GM19025 (cell line): ENCODE measurements around the gene UBA1.

ENCODE experiments used
- ATAC-seq: cut with Tn5 transposase; IDR thresholded peaks from one replicate; pipeline ENCODE4 v1.9.1; 2021; ENCODE audit warnings: mild to moderate bottlenecking, low read depth, moderate library complexity; ENCODE audit not compliant: unreplicated experiment

The UBA1 gene

DNA sequence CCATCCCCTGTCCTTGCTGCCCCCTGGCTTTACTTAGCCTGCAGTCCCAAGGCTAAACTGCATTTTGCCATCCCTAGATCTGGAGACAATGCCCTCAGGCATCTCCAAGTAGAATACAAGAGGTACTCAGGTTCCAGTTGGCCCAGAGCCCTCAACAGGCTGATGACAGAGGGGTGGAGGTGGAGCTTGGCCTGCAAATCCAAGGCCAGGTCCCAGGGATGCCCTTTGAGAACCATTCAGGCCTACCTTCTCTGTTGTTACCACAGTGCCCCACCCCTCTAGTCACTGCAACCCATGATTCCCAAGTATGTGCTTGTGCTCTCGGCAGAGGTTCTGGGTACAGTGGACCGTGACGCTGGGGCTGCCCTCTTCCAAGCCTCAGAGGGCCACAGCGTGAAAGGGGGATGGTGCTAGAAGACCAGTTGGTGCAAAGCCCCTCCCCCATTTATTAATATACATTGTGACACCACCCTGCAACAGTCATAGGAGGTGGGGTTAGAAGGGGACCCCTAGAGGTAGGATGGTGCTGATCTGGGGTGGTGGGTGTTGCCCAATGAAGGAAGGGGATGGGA is 6.4 kb upstream of the UBA1 start:
- no peak for ATAC-seq

DNA sequence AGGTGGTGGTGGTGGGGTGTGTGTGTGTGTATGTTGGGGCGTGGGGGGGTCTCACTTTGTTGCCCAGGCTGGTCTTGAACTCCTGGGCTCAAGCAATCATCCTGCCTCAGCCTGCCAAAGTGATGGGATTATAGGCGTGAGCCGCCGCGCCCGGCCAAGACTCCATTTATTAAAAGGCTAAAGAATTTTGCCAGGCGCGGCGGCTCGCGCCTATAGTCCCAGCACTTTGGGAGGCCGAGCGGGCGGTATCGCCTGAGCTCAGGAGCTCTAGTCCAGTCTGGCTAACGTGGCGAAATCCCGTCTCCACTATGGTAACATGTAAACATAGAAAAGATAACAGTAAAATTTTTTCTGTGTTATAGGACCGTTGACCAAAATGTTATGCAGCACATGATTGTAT is 3.7 kb upstream of the UBA1 start:
- ATAC-seq: no peak

DNA sequence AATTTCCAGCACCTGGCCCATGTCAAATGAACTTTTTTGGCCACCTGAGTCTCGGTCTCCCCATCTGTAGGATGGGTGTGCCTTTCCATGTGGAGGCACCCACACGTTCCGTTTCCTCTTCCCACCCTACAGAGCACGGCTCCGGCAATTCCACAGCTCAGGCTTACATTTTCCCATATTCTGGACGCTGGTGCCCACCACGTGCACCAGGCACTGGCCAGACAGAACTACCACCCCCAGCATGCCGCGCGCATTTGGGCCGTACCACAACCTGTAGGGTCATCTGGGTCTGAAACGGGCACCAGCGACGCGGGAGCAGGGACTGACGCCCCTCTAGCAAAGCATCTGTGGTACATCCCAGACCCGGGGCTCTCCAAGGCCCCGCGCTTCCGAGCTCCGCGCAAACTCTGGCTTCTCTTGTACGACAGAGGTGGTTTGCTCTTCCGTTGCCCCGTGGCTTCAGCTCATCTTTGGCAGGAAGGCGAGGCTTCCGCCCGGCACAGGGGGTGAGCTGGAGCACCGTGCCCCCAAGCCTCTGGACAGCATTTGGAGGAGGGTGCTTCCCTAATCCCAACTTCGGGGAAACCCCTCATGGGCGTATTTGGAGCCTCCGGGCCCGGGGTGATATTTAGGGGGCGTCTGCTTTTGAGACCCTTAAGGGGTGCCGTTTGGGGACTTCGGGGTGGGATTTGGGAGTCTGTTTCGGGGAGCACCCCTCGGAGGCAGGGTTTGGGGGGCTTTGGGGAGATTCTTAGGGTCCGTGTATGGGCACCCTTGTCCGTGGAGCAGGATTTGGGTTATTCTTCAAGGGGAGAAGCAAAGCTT is 3.0 kb upstream of the UBA1 start:
- ATAC-seq: peak; percentile 62

DNA sequence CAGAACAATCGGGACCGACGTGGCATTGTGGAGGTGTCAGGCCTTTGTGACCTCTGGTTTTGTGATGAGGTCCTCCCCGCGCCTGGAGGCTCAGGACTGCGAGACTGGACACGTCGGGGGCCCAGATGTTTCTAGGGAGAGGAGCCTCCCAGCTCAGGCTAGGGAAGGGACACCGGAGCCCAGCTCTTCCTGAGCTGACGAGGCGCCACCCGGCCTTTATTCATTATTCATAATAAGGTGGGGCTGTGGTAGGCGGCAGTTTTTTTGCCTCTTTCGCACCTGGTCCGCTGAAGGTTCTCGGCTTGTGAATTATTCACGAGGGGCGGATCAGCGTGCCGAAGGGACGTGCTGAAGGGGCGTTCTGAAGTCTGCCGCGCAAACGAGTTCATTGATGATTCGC is 2.3 kb upstream of the UBA1 start:
- no peak for ATAC-seq

DNA sequence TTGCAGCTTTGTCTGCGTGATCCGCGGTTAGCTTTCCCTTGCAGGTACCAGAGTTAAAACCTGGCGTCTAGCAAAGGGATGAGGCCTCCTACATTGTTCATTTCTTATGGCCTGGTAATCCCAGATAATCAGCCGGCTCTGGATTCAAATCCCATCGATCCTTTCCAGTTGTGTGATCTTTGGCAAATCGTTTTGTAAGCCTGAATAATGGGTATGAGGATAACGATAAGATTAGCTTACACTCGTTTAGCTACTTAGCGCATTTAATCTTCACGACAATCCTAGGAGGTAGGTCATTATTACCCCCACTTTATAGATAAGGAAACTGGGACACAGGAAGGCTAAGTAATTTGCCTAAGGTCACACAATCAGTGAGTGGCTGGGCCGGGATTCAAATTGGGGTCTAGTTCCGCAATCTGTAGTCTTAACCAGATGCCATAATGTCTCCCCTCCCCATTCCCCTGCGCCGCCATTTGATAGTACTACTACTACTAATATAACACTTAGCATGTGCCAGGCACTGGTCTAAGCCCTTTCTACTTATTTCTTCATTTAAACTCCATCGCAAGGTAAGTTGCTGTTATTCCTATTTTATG is 1.7 kb upstream of the UBA1 start:
- no peak for ATAC-seq

DNA sequence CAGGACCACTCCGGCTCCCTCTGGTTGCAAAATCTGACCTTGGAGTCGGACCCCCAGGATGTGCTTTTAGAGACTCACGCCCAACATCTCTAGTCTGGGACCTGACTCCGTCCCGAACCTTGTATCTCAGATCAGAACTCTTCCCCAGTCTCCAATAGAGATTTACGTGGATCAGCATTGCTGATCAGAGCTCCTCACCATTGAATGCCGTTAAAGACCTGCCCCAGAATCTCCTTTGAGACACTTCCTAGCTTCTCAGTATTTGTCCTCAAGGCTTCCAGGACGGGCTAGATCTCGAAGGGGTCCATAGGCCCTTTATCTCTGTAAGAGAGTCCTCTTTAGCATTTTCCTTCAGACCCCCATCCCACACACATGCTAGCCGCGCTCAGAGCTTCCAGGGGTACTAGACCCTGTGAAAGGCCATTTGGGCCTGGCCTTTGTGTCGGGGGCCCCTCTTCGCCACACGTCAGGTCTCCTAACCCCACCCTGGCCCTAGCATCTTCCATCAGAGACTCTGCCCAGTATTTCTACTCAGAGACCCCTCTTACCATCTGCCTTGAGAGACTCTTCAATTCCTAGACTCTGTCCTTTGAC is 662 bp downstream of the UBA1 start:
- no peak for ATAC-seq

DNA sequence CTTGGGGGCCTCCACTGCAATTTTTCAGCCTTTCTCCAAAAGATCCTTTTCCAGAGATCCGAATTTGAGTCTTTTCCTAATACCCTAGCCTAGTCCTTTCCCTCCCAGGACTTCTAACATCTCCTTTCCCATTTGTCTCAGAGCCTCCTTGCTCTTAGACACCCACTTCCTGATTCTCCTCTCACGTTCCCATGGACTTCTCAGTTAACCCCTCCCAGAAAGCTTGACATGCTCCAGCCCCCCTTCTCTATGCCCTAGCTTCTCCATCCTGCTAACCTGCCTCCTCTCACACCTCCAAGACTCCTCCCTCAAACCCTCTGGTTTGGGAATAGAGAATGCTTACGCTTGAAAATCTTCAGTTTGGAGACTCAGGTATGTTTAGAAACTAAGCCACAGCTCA is 2.5 kb downstream of the UBA1 start:
- ATAC-seq: no peak

DNA sequence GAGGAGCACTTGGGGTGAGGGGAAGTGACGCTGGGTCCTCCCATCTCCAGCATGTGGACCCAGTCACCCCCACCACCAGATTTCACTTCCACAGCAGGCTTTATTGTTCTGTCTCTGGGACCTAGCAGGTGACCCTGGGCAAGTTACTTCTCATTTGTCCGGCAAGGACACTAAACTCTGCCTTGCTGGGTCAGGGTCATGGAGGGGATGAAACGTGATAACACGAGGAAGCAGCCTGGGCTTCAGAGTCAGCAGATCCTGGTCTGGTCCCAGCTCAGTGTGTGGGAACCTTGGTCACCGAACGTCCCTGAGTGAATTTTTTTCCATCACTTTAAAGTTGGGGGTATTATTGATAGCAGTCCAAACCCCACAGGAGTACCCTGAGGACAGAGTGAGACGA is 3.9 kb downstream of the UBA1 start:
- no peak for ATAC-seq

DNA sequence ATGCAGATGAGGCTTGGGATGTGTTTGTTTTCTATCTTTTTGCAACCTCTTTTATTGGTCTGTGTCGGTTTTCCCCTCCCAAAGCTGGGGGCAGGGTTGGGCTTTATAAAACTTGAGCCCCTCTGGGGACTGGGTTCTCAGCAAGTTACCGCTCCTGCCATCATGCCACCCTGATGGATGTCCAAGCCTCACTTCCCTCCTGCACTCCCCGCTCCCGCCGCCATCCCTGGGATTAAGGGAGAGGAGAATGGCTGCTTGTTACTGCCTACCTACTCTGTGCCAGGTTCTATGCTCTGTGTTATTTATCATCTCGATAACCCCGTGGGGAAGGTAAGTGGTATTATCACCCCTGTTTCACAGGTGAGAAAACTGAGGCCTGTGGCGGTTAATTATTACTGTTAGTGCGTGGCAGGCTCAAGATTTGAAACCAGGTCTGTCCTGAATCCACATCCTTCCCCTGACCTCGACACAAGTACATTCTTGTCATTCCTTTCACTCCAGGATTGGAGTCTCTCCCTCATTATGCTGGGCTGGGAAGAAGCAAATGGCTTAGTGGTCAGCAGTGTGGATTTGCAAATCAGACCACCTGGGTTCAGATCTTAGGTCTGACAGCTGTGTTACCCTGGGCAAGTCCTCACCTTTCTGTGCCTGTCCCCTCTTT is 4.5 kb downstream of the UBA1 start:
- ATAC-seq: no peak

DNA sequence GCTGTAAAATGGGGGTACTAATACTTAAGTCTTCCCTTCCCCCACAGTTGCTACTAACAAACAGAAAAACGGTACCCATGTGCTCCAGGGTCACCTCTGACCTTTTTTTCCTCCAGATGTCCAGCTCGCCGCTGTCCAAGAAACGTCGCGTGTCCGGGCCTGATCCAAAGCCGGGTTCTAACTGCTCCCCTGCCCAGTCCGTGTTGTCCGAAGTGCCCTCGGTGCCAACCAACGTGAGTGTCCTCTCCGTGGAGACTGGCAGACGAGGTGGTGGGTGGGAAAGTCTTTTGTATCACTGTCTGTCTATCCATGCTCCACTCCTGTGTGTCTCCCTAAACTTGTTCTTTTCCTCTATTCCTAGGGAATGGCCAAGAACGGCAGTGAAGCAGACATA is 5.1 kb downstream of the UBA1 start:
- no peak for ATAC-seq

DNA sequence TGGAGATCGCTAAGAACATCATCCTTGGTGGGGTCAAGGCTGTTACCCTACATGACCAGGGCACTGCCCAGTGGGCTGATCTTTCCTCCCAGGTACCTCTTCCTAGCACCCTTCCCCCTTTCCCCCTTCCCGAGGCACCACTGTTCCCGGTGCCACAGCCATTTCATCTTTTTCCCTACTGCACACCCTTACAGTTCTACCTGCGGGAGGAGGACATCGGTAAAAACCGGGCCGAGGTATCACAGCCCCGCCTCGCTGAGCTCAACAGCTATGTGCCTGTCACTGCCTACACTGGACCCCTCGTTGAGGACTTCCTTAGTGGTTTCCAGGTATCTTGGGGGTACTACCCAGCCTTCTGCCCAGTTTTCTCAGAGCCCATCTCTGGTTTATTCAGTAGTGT is 5.7 kb downstream of the UBA1 start:
- no peak for ATAC-seq

DNA sequence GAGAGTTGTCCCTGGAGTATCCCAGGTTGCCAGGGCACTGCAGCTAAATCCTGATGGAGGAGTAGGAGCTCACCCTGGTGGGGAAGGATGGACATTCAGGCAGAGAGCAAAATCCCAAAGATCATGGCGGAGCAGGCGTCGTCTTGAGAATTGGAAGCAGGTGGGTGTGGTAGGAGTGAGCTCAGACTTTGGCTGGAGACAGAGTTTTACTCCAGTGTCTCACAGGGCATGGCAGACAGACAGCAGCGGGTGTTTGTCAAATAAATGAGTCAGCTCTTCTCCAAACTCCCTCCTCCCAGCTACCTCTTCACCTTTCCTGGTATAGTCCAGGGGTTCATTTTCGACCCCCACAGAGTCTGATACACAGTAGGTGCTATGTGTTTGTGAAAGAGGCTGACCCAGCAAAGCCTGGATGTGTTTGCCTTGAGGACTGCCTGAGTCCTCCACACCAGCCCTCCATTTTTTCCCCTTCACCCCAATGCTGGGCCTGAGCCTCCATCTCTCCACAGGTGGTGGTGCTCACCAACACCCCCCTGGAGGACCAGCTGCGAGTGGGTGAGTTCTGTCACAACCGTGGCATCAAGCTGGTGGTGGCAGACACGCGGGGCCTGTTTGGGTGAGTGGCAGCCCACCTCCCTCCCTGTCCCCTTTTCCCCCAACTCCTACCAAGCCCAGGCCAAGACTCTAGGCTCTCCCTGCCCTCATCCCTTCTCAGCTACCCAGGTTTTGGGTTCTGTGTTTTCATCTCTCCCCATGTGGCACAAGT is 6.9 kb downstream of the UBA1 start:
- no peak for ATAC-seq

DNA sequence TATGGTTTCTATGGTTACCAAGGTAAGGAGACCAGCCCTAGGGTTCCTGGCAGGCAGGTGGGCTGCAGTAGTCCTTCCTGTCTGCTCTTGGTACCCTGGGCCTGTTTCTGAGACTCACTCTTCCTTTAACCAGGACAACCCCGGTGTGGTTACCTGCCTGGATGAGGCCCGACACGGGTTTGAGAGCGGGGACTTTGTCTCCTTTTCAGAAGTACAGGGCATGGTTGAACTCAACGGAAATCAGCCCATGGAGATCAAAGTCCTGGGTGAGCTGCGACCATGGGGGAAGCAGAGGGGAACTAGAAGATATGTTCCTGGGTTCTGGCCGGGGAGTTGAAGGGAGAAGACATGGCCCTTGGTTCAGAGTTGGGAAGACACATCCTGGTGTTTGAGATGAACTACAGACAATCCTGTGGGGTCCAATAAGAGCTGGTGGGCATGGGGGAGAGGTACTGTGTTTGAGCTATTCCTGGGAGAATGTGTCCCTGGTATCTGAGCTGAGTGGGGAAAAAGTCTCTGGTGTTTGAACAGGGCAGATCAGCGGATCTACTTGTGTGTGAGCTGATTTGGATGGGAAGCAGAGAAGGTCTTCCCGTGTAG is 7.8 kb downstream of the UBA1 start:
- no peak for ATAC-seq

DNA sequence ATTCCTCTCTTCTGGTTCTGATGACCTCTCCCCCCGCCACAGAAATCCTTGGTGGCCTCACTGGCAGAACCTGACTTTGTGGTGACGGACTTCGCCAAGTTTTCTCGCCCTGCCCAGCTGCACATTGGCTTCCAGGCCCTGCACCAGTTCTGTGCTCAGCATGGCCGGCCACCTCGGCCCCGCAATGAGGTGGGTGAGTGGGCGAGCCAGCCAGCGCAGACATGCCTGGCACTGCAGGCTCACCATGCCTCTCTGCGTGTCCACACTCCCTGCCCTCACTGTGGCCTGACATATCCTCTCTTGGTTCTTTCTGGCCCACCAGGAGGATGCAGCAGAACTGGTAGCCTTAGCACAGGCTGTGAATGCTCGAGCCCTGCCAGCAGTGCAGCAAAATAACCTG is 8.7 kb downstream of the UBA1 start:
- no peak for ATAC-seq

DNA sequence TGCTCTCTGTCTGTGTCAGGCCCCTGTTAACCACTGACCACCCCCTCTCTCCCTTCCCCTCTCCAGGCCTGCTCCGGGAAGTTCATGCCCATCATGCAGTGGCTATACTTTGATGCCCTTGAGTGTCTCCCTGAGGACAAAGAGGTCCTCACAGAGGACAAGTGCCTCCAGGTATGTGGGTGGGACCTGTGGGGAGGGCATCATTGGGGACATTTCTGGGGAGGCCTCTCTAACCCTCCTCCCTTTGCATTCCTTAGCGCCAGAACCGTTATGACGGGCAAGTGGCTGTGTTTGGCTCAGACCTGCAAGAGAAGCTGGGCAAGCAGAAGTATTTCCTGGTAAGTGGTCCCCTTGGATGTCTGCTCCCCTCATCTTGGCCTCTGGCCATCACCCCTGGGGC is 9.2 kb downstream of the UBA1 start:
- no peak for ATAC-seq

DNA sequence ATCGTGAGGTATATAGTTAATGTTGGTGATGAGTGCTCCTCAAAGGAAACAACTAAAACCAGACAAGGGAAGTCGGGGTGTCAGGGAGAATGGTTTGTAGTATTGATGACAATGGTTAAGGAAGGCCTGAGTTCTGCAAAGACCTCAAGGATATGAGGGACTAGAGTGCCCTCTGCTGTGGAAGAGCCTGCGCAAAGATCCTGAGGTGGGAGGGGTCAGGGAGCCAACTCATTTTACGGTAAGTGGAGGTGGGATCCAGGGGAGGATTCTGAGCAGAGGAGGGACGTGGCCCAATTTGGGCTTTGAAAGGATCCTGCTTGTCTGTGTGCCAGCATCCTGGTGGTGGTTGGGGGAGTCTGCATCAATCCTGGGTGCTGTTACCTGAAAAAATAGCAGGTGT is 11.3 kb downstream of the UBA1 start:
- ATAC-seq: no peak

DNA sequence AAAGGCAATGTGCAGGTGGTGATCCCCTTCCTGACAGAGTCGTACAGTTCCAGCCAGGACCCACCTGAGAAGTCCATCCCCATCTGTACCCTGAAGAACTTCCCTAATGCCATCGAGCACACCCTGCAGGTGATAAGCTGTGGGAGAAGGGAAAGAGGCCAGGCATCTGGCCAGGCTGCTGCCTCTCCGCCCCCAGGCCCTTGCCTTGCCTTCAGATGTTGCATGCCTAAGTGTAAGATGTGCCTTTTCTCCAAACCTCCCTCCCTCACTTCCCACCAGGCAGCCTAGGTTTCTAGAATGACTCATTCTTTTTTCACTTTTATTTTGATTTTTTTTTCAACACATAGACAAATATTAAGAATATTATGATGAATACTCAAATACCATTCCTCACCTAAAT is 12.7 kb downstream of the UBA1 start:
- no peak for ATAC-seq

DNA sequence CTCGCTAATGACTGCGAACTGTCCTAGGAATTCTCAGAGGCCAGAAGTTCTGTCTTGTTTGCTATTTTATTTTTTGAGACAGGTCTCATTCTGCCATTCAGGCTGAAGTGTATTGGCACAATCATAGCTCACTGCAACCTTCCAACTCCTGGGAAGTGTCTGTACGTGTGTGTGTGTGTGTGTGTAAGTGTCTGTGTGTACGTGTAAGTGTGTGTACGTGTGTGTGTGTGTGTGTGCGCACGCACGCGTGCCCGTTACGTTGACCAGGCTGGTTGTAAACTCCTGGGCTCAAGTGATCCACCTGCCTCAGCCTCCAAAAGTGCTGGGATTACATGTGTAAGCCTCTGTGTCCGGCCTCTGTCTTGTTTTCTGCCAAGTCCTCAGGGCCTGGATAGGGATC is 14.5 kb downstream of the UBA1 start:
- ATAC-seq: no peak

DNA sequence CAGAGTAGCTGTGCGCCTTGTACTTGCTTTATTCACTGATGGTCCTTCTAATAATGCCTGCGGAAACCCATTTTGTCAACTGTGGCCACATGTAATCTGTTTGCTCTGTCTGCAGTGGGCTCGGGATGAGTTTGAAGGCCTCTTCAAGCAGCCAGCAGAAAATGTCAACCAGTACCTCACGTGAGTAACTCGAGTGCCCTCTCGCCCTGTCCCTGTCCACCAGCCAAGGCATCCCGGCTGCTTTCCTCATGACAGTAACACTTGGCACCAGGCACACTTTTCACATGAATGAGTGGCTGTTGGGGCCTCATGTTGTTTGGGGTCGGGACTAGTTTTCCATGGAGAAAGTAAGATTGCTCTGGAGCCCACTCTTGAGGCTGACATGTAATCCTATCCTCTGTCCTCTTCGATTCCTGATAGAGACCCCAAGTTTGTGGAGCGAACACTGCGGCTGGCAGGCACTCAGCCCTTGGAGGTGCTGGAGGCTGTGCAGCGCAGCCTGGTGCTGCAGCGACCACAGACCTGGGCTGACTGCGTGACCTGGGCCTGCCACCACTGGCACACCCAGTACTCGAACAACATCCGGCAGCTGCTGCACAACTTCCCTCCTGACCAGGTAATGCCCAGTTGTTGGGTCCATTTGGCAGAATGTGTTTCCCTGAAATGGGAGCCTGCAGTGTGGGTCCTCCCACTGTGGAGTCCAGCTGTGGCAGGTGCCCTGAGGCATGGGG is 16.0 kb downstream of the UBA1 start:
- ATAC-seq: no peak
